NCI-H2227 (cell line): ENCODE results near the gene DCST1.

Source experiments
- DNase-seq: peaks from one replicate; lab custom pipeline; 2025; ENCODE audit not compliant: unreplicated experiment; lab: John Stamatoyannopoulos, UW

The DCST1 gene

DNA sequence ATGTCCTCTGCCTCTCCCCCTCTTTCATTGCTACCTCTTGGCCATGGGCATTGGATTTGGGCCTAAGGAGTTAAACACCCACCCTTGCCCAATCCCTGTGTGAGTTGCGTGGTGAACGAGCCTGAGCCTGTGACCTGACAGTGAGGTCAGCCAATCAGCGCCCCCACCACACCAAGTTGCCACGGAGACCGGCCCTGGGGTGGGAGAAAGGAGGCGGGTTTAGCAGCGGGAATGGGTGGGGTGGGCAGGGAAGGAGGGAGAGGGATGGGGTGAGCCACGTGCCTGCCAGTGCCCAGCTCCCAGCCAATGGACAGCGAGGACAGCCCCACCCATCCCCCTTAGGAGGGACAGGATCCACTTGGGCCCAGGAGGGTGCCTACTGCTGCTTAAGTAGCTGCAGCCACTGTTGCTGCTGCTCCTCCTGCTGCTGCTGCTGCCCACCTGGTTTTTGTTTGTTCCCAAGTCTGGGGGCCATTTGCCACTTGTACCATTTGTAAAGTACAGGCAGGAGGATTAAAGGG is 21.5 kb upstream of the DCST1 start:
- peak; percentile 95 for DNase-seq

DNA sequence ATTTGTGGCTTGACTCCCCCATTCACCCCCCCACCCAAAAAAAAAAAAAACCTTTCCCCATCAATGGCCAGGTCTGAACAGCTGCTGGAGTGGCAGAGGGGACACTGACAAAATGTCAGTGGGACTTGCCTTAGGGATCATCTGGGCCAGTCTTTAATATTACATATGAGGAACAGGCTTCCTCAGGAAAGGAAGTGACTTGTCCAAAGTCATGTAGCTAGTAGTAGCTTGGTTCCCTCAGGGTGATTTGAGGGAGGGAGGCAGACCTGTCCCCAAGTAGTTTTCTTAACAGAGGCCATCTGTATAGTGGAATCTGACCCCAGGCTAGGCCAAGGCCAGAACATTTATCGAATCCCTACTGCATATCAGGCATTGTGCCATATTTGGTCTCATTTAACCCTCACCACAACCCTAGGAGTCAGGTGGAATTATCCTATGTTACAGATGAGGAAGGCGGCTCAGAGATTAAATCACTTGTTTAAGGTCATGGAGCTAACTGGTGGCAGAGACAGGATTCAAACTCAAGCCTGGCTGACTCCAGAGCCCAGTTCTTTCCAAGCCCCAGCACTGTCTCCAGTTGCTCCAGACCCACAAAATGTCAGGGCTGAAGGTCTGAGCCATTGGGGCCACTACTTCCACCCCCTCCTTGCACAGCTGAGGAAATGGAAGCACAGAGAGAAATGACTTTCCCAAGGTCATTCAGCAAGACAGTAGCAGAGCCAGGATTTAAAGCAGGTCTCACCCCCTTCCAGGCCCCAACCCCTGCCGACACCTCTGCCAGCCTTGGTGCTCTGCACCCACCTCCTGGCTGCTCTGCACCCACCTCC is 20.6 kb upstream of the DCST1 start:
- no peak for DNase-seq

DNA sequence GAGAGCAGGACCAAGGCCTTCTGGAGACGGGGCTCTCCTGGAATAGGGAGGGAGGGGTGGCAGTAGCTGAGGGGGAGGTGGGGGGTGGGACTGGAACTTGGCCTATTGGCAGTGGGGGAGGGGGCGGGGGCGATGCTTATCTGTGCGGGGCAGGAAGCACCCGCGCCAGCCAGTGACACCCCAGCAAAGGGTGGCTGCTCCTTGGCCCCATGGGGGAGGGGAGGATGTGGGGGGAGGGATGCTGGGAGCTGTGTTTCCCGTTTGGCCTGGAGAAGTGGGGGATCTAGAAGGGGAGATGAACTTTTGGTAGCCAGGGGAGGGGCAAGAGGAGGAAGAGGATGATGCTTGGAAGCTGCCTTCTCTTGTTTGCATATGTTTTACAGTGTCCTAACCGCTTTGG is 20.0 kb upstream of the DCST1 start:
- no peak for DNase-seq

DNA sequence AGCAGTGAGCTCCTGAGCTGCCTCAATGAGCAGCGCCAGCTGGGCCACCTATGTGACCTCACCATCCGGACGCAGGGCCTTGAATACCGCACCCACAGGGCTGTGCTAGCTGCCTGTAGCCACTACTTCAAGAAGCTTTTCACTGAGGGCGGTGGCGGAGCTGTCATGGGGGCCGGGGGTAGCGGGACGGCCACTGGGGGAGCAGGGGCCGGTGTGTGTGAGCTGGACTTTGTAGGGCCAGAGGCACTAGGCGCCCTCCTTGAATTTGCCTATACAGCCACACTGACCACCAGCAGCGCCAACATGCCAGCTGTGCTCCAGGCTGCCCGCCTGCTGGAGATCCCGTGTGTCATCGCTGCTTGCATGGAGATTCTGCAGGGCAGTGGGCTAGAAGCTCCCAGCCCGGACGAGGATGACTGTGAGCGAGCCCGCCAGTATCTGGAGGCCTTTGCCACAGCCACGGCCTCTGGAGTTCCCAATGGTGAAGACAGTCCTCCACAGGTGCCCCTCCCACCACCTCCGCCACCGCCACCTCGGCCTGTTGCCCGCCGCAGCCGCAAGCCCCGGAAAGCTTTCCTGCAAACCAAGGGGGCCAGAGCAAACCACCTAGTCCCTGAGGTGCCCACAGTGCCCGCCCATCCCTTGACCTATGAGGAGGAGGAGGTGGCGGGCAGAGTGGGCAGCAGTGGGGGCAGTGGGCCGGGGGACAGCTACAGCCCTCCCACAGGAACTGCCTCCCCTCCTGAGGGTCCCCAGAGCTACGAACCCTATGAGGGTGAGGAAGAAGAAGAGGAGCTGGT is 18.7 kb upstream of the DCST1 start:
- DNase-seq = no peak

DNA sequence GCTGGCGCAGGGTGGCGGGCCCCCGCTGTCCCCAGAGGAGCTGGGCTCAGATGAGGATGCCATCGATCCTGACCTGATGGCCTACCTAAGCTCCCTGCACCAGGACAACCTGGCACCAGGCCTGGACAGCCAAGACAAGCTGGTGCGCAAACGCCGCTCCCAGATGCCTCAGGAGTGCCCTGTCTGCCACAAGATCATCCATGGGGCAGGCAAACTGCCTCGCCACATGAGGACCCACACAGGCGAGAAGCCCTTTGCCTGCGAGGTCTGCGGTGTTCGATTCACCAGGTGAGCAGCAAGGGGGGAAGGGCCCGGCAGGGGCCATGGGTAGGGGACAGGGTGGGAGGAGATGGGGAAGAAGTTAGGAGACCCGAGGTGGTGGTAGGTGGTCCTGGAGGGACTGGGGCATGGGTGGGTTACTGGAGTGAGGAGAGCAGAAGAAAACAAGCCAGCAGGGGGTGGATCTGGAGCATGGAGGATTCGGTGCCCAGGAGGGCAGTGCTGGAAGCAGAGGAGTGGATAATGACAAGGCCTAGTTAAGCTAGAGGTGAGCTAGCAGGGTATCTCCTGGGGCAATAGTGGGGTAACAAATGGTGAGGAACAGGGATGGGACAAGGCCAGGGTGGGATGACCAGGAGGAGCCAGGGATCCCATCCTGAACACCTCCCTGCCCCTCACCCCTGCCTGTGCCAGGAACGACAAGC is 17.9 kb upstream of the DCST1 start:
- no peak for DNase-seq

DNA sequence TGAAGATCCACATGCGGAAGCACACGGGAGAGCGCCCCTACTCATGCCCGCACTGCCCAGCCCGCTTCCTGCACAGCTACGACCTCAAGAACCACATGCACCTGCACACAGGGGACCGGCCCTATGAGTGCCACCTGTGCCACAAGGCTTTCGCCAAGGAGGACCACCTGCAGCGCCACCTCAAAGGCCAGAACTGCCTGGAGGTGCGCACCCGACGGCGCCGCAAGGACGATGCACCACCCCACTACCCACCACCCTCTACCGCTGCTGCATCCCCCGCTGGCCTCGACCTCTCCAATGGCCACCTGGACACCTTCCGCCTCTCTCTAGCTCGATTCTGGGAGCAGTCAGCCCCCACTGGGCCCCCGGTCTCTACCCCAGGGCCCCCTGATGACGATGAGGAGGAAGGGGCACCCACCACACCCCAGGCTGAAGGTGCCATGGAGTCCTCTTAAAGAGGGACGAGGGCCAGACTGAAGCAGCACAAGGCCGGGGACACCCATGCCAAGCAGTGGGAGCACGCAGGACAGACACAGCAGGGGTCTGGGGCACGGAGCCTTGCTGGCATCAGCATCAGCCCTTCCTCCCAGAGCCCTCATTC is 17.3 kb upstream of the DCST1 start:
- DNase-seq = no peak

DNA sequence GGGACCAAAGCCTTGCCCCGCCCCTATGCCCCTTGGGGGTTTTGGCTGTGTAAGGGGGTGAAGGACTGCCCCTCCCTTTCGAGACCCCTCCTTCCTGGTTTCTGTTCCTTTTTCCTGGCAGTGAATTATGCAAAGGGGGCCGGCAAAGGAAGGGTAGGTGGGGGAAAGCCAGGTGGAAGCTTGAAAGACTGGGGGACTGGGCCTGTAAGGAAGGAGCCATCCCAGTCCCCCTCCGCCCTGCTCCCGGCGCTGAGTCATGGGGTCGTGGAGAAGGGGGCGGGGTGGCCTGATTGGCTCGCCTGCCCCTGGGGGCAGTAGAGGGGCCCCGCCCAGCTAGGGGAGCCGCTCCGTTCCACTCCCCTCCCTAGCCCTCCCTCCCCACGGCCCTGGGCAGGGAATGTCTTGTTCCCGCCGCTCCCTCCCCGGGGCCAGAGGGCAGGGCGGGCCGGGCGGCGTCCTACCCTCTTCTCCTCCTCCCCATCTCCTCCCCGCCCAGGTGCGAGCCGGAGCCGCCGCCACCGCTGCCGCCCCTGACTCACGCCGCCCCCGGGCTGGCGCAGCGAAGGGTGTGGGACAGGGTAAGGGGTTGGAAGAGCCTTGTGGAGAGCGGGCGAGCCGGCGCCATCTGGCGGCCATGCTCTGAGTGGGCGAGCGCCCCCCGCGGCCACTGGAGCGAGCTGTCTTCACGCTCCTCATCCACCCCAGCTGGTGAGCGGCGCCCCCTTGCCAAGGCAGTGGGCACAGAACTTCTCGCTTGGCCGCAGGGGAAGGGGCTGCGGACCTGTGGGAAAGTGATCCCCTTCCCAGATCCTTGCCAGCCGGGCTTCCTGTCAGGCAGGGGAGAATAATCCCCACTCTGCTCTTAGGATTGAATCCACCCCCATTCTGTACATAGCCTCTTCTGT is 16.3 kb upstream of the DCST1 start:
- peak; percentile 94 for DNase-seq

DNA sequence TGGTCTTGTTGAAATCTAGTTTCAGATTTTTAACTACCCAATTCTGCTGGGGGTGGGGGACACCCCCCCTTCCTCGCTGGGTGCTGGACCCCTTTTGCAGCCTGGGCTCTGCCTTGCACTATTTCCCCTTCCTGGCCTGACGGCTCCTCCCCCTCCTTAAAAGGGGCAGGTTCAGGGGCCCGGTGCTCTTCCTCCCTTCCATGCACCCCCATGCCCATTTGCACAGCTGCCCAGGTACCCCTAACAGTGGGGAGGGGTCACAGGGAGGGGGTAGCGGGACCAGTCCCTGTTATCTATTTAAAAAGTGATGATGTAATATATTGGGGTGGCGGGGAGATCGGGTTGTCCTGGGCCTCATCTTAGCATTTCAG is 15.7 kb upstream of the DCST1 start:
- DNase-seq = no peak

DNA sequence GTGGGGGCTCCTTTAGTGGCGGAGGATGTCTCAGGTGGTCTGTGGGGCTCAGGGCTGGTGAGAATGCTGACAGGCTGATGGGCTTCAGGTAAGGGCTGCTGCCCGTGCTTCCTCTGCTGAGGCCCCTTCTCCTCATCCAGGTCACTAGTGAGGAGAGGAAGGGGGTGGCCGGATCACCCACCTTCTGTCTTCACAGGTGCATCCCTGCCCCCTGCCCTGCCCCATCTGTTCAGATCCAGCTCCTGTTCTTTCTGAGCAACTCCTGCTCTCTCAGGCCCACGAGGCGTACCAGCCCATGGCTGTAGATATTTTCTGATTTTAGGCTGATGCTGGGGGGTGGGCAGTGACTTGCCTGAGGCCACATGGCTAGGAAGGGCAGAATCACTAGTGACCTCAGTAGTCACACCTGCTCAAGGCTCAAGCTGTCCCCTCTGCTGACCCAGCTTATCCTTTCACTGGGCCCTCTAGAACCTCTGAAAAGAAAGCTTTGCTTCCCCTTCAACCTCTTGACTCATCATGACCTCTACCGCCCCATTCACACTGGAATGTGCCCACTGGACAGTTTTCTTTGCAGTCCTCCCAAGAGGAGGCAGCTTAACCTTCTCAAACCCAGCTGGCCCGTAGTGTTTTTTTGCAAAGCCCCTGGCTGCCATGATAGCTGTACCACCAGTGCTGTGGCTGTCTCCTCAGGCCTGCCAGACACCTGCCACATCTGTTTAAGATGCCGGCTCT is 14.8 kb upstream of the DCST1 start:
- no peak for DNase-seq

DNA sequence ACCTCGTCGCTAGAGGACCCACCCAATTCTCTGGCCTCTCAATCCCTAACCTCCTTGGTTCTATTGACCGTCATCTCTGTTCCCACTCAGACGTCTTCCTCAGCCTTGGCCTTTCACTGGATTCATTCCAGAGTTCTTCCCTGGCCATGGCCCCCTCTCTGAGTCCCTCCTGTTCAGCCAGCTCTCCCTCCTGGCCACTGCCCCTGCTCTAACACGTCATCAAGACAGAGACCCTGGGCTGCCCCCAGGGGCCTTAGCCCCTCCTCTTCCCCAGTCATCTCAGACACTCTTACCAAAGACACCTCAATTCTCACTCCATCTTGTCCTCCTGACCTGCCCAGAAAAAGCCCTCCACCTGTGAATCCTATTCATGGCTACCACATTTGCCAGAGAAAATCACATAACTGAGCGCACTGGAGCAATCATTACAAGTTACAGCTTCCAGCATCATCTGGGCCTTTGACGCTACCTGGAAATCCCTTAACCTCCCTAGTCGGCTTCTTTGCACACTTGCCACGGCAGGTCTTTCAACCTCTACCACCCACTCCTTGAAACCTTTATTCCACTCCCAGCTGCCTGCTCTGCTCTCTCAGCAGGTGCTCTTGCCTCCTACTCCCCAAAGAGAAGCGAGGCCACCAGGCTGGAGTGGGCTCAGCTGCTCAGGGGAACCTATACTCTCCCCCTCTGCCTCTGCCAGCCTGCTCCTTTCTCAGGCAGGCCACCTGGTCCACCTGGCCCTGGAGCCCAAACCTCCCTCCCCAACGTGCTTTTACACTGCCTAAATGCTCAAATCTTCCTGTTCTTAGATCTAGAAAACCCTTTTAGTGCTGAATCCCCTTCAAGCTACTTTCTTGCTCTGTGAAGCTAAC is 14.0 kb upstream of the DCST1 start:
- DNase-seq = no peak

DNA sequence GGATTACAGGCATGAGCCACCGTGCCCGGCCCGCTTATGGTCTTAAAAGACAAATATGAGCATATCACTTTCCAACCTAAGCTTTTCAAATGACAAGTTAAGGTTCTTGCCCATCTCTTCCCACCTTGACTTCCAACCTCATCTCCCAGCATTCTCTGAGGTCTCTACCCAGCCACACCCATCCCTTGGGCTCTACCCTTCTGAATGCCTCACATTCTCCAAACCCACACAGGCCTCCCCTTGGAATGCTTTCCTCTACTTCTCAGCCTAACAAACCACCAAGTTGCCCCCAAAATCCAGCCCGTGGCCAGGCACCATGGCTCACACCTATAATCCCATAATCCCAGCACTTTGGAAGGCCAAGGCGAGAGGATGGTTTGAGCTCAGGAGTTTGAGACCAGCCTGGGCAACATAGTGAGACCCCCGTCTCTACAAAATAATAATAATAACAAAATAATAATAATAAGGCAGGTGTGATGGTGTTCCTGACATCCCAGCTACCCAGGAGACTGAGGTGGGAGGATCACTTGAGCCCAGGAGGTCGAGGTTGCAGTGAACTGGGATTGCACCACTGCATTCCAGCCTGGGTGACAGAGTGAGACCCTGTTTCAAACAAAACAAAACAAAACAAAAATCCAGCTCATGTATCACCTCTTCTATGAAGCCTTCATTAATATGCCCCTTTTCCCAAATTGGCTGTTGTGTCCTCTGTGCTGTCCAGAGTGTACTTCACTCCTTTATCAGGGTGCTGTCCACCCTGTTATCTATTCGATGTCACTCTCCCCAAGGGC is 11.3 kb upstream of the DCST1 start:
- DNase-seq = no peak

DNA sequence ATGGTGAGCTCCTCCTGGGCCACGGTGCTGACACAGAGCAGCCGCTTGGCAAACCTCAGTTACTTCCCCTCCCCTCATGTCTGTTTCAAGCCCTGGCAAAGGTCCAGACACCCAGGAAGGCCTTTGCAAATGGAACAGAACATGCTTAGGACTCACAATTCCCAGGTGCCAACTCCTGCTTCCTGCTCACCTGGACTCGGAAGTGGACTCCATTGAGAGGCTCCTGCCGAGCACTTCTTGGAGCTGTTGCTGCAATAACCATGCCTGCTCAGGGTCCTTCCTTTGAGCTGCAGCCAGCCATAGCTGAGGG is 10.7 kb upstream of the DCST1 start:
- DNase-seq = no peak

DNA sequence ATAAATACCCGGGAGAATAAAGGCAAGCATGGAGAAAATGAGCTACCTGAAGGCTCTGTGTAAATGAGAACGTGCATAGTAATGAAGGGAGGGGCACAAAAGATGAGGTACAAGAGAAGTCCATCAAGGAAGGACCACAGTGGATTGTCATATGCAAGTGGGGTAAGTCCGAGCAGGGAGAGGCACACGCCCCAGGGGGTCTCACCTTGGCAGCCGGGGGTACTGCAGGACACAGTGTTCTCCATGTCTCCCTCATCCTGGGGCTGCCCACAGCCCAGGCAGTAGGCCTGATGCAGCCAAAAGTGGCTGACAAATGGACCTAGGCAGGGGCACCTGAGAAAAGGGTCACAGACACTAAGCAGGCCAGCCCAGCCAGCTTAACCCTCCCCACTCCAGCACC is 10.0 kb upstream of the DCST1 start:
- no peak for DNase-seq

DNA sequence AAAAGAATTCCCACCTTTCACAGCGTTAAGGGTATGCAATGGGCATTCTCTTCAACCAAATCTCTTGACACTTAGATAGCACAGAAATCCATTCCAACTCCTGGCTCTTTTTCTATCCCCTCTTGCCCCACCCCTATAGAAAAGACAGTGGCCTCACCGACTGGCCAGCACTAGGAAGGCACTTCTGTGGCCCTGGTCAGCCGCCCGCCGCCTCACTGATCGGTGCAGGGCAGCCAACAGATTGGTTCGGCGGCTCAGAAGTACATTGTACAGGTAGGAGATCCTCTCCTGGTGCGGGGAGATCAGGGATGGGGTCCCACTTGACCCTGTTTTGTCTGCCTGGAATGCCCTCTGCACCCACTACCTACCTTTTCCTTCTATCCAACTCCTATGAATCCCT is 9.3 kb upstream of the DCST1 start:
- no peak for DNase-seq

DNA sequence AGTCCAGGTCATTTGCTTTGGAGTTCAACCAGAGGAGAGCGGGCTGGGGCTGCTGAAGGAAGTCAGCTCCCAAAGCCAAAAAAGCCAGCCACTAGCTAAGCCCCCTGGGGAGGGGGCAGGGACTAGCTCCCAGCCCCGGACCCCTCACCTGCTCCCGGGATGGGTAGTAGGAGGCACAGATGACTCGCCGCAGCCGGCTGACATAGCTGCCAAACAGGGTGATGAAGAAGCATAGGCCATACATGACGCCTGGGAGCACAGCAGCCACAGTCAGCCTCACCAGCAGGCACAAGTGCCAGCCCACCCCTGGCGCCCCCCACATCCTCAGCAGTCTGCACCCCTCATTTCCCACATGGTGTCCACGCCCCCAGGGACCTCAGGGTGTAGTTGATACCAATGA is 7.5 kb upstream of the DCST1 start:
- no peak for DNase-seq

DNA sequence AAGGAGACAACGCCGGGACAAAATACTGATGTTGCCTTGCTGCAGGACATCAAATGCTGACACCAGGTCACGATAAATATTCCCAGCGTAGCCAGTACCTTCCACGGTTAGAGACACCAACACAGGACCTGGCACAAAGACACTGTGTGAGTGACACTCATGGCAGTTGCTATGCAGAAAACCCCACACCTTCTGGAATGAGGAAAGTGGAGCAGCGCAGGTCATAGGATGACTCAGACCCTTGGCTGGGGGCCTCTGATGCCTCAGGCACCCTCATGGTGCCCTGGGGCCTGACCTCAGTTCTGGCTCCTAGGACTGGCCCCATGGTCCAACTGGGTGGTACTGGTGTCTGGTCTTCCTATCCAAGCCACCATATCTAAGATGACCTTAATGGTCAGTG is 7.0 kb upstream of the DCST1 start:
- DNase-seq = no peak

DNA sequence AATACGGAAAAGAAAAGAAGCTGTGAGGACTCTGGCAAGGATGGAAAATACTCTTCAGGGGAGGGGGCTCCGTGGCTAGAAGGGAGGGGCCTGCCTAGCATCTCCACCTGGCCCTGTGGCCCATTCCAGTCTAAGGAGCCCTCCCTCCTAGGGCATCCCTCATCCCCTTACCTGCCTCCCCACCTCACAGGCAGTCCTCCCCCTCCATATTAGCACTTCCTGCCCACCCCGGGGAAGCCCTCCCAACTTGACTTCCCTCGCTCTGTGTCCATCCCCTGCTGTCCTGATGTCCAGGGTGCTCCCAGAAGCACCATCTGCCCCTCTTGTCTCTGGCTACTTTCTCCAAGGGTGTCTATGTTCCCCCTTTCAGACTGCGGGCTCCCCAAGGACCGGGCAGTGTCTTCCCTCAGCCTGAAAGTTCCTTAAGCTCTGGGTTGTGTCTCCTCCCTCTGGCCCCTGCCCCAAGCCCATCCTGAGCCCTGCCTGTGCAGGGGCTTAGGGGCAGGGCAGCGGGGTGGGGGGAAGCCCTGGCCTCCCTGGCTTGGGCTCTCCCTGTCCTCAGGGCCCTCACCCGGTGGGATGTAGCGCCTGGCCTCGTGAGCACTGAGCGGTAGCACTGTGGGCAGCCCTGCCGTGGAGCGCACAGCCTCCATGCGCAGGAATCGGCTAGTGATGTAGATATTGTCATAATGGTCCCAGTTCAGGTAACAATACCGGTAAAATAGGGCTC is 3.9 kb upstream of the DCST1 start:
- no peak for DNase-seq
